Measurements from ENCODE around the gene LRMDA.

Gene LRMDA

GRCh38 chr10:75544386-75544785, 113.0 kb downstream of the LRMDA start:
- no peaks in the 10 kb centered on the region for H3K36me3 ChIP-seq (ENCODE audit: insufficient read depth, low read length)
- H2AFZ ChIP-seq (ENCODE audit: low read depth, low read length): no peak overlapping the region
- H3K4me1 ChIP-seq (ENCODE audit: insufficient read depth, low read length): peaks cover 50% of the 10 kb centered on the region
- H3K4me3 ChIP-seq (ENCODE audit: low read length): no peak overlapping the region
- no peaks in the 10 kb centered on the region for H3K9me3 ChIP-seq (ENCODE audit: low read length)
- H3K27me3 ChIP-seq (ENCODE audit: insufficient read depth, low read length): no peaks in the 10 kb centered on the region

- H3K9me3 ChIP-seq (ENCODE audit: low read length): peaks cover 1% of the 10 kb centered on the region
- H3K36me3 ChIP-seq (ENCODE audit: insufficient read depth, low read length): no peaks in the 10 kb centered on the region
- H3K4me3 ChIP-seq (ENCODE audit: low read length): no peak overlapping the region
- peaks cover 46% of the 10 kb centered on the region for H3K4me1 ChIP-seq (ENCODE audit: insufficient read depth, low read length)
- H3K27me3 ChIP-seq (ENCODE audit: insufficient read depth, low read length): no peaks in the 10 kb centered on the region
- no peak overlapping the region for H2AFZ ChIP-seq (ENCODE audit: low read depth, low read length)
Measured at GRCh38 chr10:75544993-75545706, 113.7 kb downstream of the LRMDA start.

GRCh38 chr10:75546004-75546403, 114.6 kb downstream of the LRMDA start:
- Histone ChIP-seq H3K4me1 (ENCODE audit: insufficient read depth, low read length) (peaks cover 38% of the 10 kb centered on the region), H3K36me3 (ENCODE audit: insufficient read depth, low read length) (no peaks in the 10 kb centered on the region), H2AFZ (ENCODE audit: low read depth, low read length) (no peak overlapping the region), H3K9me3 (ENCODE audit: low read length) (peaks cover 1% of the 10 kb centered on the region), H3K4me3 (ENCODE audit: low read length) (no peak overlapping the region), H3K27me3 (ENCODE audit: insufficient read depth, low read length) (no peaks in the 10 kb centered on the region)

GRCh38 chr10:75547391-75548298, 116.2 kb downstream of the LRMDA start:
- Histone ChIP-seq H3K36me3 (ENCODE audit: insufficient read depth, low read length) (no peaks in the 10 kb centered on the region), H3K9me3 (ENCODE audit: low read length) (peaks cover 1% of the 10 kb centered on the region), H3K27me3 (ENCODE audit: insufficient read depth, low read length) (no peaks in the 10 kb centered on the region), H3K4me1 (ENCODE audit: insufficient read depth, low read length) (peaks cover 21% of the 10 kb centered on the region), H3K4me3 (ENCODE audit: low read length) (no peak overlapping the region), H2AFZ (ENCODE audit: low read depth, low read length) (no peak overlapping the region)

GRCh38 chr10:75548356-75548755, 116.9 kb downstream of the LRMDA start:
- Histone ChIP-seq H3K4me3 (ENCODE audit: low read length) (no peak overlapping the region), H3K27me3 (ENCODE audit: insufficient read depth, low read length) (no peaks in the 10 kb centered on the region), H3K9me3 (ENCODE audit: low read length) (peaks cover 1% of the 10 kb centered on the region), H3K36me3 (ENCODE audit: insufficient read depth, low read length) (no peaks in the 10 kb centered on the region), H2AFZ (ENCODE audit: low read depth, low read length) (no peak overlapping the region), H3K4me1 (ENCODE audit: insufficient read depth, low read length) (peaks cover 16% of the 10 kb centered on the region)

- Histone ChIP-seq H2AFZ (ENCODE audit: low read depth, low read length) (no peak overlapping the region), H3K9me3 (ENCODE audit: low read length) (peaks cover 1% of the 10 kb centered on the region), H3K27me3 (ENCODE audit: insufficient read depth, low read length) (no peaks in the 10 kb centered on the region), H3K4me1 (ENCODE audit: insufficient read depth, low read length) (peaks cover 2% of the 10 kb centered on the region), H3K36me3 (ENCODE audit: insufficient read depth, low read length) (no peaks in the 10 kb centered on the region), H3K4me3 (ENCODE audit: low read length) (no peak overlapping the region)
Measured at GRCh38 chr10:75550191-75550590, 118.8 kb downstream of the LRMDA start.

GRCh38 chr10:75552171-75552570, 120.7 kb downstream of the LRMDA start:
- Histone ChIP-seq H3K27me3 (ENCODE audit: insufficient read depth, low read length) (no peaks in the 10 kb centered on the region), H3K4me3 (ENCODE audit: low read length) (no peak overlapping the region), H3K9me3 (ENCODE audit: low read length) (peaks cover 1% of the 10 kb centered on the region), H2AFZ (ENCODE audit: low read depth, low read length) (no peak overlapping the region), H3K4me1 (ENCODE audit: insufficient read depth, low read length) (no peaks in the 10 kb centered on the region), H3K36me3 (ENCODE audit: insufficient read depth, low read length) (no peaks in the 10 kb centered on the region)

GRCh38 chr10:75553550-75553949, 122.1 kb downstream of the LRMDA start:
- Histone ChIP-seq H2AFZ (ENCODE audit: low read depth, low read length) (no peak overlapping the region), H3K4me1 (ENCODE audit: insufficient read depth, low read length) (no peaks in the 10 kb centered on the region), H3K4me3 (ENCODE audit: low read length) (no peak overlapping the region), H3K9me3 (ENCODE audit: low read length) (peaks cover 1% of the 10 kb centered on the region), H3K36me3 (ENCODE audit: insufficient read depth, low read length) (no peaks in the 10 kb centered on the region), H3K27me3 (ENCODE audit: insufficient read depth, low read length) (no peaks in the 10 kb centered on the region)

GRCh38 chr10:75555323-75555722, 123.9 kb downstream of the LRMDA start:
- Histone ChIP-seq H3K4me3 (ENCODE audit: low read length) (no peak overlapping the region), H2AFZ (ENCODE audit: low read depth, low read length) (no peak overlapping the region), H3K27me3 (ENCODE audit: insufficient read depth, low read length) (no peaks in the 10 kb centered on the region), H3K9me3 (ENCODE audit: low read length) (no peaks in the 10 kb centered on the region), H3K36me3 (ENCODE audit: insufficient read depth, low read length) (no peaks in the 10 kb centered on the region), H3K4me1 (ENCODE audit: insufficient read depth, low read length) (no peaks in the 10 kb centered on the region)

- Histone ChIP-seq H3K4me3 (ENCODE audit: low read length) (no peak overlapping the region), H3K27me3 (ENCODE audit: insufficient read depth, low read length) (no peaks in the 10 kb centered on the region), H2AFZ (ENCODE audit: low read depth, low read length) (no peak overlapping the region), H3K4me1 (ENCODE audit: insufficient read depth, low read length) (no peaks in the 10 kb centered on the region), H3K36me3 (ENCODE audit: insufficient read depth, low read length) (no peaks in the 10 kb centered on the region), H3K9me3 (ENCODE audit: low read length) (no peaks in the 10 kb centered on the region)
Measured at GRCh38 chr10:75556320-75556719, 124.9 kb downstream of the LRMDA start.

- no peak overlapping the region for H2AFZ ChIP-seq (ENCODE audit: low read depth, low read length)
Measured at GRCh38 chr10:75565286-75566251, 134.1 kb downstream of the LRMDA start.

GRCh38 chr10:75568450-75569130, 137.2 kb downstream of the LRMDA start:
- no peaks in the 10 kb centered on the region for H3K9me3 ChIP-seq (ENCODE audit: low read length)
- H3K36me3 ChIP-seq (ENCODE audit: insufficient read depth, low read length): no peaks in the 10 kb centered on the region
- H3K27me3 ChIP-seq (ENCODE audit: insufficient read depth, low read length): no peaks in the 10 kb centered on the region
- H3K4me3 ChIP-seq (ENCODE audit: low read length): no peak overlapping the region
- no peak overlapping the region for H2AFZ ChIP-seq (ENCODE audit: low read depth, low read length)
- no peaks in the 10 kb centered on the region for H3K4me1 ChIP-seq (ENCODE audit: insufficient read depth, low read length)

More at GRCh38 chr10:75565286-75566251, 134.1 kb downstream of the LRMDA start:
- Histone ChIP-seq H3K4me1 (ENCODE audit: insufficient read depth, low read length) (no peaks in the 10 kb centered on the region), H3K4me3 (ENCODE audit: low read length) (no peak overlapping the region), H3K9me3 (ENCODE audit: low read length) (no peaks in the 10 kb centered on the region), H3K36me3 (ENCODE audit: insufficient read depth, low read length) (no peaks in the 10 kb centered on the region), H3K27me3 (ENCODE audit: insufficient read depth, low read length) (no peaks in the 10 kb centered on the region)
